ENCODE measurements around the gene RAB31. TPM values are rescaled to one million over a fixed set of nuclear protein-coding genes. Genes with fewer than 3 reads are reported as not detected.
"Not testable (repeated sequence)": the region's sequence is repeated elsewhere in the genome, so short reads cannot be mapped to it uniquely, and the experiment has no call there.

Gene RAB31
- total RNA-seq, 4 donors from 2014 or later = 108 to 181 (median 136) TPM

- Histone ChIP-seq H3K27ac (peak overlapping the region; percentile 80 to 99 (median 84)), H3K9me3 (no peaks in the 10 kb centered on the region), H3K36me3 (peaks cover 3 to 10% of the 10 kb centered on the region in 2 donors), H3K27me3 (no peaks in the 10 kb centered on the region), H3K4me1 (peaks cover 15 to 34% (median 24%) of the 10 kb centered on the region in 3 donors), H3K4me3 (no peak overlapping the region)
- WGBS, 2 donors (ENCODE audit: low coverage in 1 of 2) = 32 to 50% methylated on average over 8 to 12 of the region's 12 CpGs
- TF ChIP-seq EP300 (IDR thresholded peaks at IDR 0.05) = peak; percentile 72
- TF ChIP-seq POLR2A (IDR thresholded peaks at IDR 0.05) = no peak
- peak; percentile 95 for TF ChIP-seq POLR2AphosphoS5 (IDR thresholded peaks at IDR 0.05)
- peak; percentile 90 for ATAC-seq
Observed at GRCh38 chr18:9854801-9855676, 146.9 kb downstream of the RAB31 start.

GRCh38 chr18:9855681-9856080 lies 147.6 kb downstream of the RAB31 start:
- Histone ChIP-seq H3K4me1 (peaks cover 15 to 34% (median 24%) of the 10 kb centered on the region in 3 donors), H3K36me3 (peaks cover 3 to 16% of the 10 kb centered on the region in 2 donors), H3K27ac (peak overlapping the region; percentile 80 to 99 (median 84)), H3K27me3 (no peaks in the 10 kb centered on the region), H3K9me3 (no peaks in the 10 kb centered on the region), H3K4me3 (no peak overlapping the region)
- TF ChIP-seq EP300 (IDR thresholded peaks at IDR 0.05) (no peak), POLR2A (IDR thresholded peaks at IDR 0.05) (no peak), POLR2AphosphoS5 (IDR thresholded peaks at IDR 0.05) (no peak), CTCF (IDR thresholded peaks at IDR 0.05) (no peak)
- 13 to 44% methylated on average over 3 to 9 of the region's 9 CpGs for WGBS, 2 donors (ENCODE audit: low coverage in 1 of 2)
- peak; percentile 46 for ATAC-seq

DNA sequence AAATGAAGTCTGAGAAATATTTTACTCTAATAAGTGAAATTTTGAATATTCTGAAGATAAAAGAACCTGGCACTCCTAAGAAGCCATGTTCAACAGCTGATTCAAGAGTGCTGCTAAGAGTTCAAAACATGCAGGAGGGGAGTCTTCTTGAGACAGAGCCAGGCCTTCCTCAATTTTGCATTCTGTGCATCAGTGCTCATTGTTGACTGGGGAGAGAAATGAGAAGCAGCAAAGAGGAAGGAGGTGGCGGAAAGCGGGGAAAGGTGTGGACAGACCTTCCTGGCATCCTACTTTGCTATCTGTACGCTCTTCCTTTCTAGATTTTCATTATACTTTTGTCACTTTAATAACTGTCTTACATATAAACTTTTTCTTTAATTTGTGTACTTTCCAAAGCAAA lies 148.0 kb downstream of the RAB31 start:
- no peak for ATAC-seq
- TF ChIP-seq POLR2A (IDR thresholded peaks at IDR 0.05) (no peak), POLR2AphosphoS5 (IDR thresholded peaks at IDR 0.05) (no peak), CTCF (IDR thresholded peaks at IDR 0.05) (no peak), EP300 (IDR thresholded peaks at IDR 0.05) (no peak)

GRCh38 chr18:9857479-9857998 lies 149.4 kb downstream of the RAB31 start:
- not testable (repeated sequence) for H3K27me3 ChIP-seq, H3K27ac ChIP-seq, ATAC-seq, H3K4me3 ChIP-seq, H3K9me3 ChIP-seq
- WGBS, 2 donors (ENCODE audit: low coverage in 1 of 2) = 90% methylated on average over 4 of the region's 4 CpGs; no CpG with 5 or more reads in 1 of the 2 donors
- H3K4me1 ChIP-seq = peaks cover 15 to 34% (median 24%) of the 10 kb centered on the region in 3 donors
- peaks cover 3 to 25% of the 10 kb centered on the region in 2 donors for H3K36me3 ChIP-seq

More for the DNA sequence above, 148.0 kb downstream of the RAB31 start:
- H3K27ac ChIP-seq = peak overlapping the region; percentile 80 to 99 (median 84)
- peaks cover 15 to 34% (median 24%) of the 10 kb centered on the region in 3 donors for H3K4me1 ChIP-seq
- H3K4me3 ChIP-seq = no peak overlapping the region
- no peaks in the 10 kb centered on the region for H3K27me3 ChIP-seq
- peaks cover 3 to 20% of the 10 kb centered on the region in 2 donors for H3K36me3 ChIP-seq
- WGBS, 2 donors (ENCODE audit: low coverage in 1 of 2) = 80 to 81% methylated on average over 3 of the region's 3 CpGs
- no peaks in the 10 kb centered on the region for H3K9me3 ChIP-seq

GRCh38 chr18:9858642-9859041 lies 150.5 kb downstream of the RAB31 start:
- no peak overlapping the region for H3K27ac ChIP-seq
- WGBS, 2 donors (ENCODE audit: low coverage in 1 of 2) = 98% methylated on average over 5 of the region's 5 CpGs; no CpG with 5 or more reads in 1 of the 2 donors
- no peak for ATAC-seq
- no peaks in the 10 kb centered on the region for H3K27me3 ChIP-seq
- no peaks in the 10 kb centered on the region for H3K9me3 ChIP-seq
- no peak overlapping the region for H3K4me3 ChIP-seq
- no peak for TF ChIP-seq POLR2AphosphoS5 (IDR thresholded peaks at IDR 0.05)
- no peak for TF ChIP-seq POLR2A (IDR thresholded peaks at IDR 0.05)
- no peak for TF ChIP-seq EP300 (IDR thresholded peaks at IDR 0.05)
- TF ChIP-seq CTCF (IDR thresholded peaks at IDR 0.05) = no peak
- peaks cover 3 to 29% of the 10 kb centered on the region in 2 donors for H3K36me3 ChIP-seq
- H3K4me1 ChIP-seq = peaks cover 15 to 33% (median 24%) of the 10 kb centered on the region in 3 donors
